Uterus (tissue), 2 donors: Measurements from ENCODE around the gene FMN1.

Source experiments
- CTCF ChIP-seq, 4 experiments: fragments of 200-600 bp in 2 of 4; fragments of 450-650 bp in 2 of 4; sonication (generic) in 2 of 4; IDR thresholded peaks; one replicate each; pipeline ENCODE4 v1.5.1; 2016 to 2019; ENCODE audit warnings: antibody characterized with exemption in 4 of 4, mild to moderate bottlenecking in 2 of 4, moderate library complexity in 1 of 4
- POLR2A ChIP-seq, 2 donors: fragments of 450-650 bp; IDR thresholded peaks; one replicate each; pipeline ENCODE4 v1.6.1; 2016; ENCODE audit warnings: antibody characterized with exemption in 2 of 2, mild to moderate bottlenecking in 1 of 2, moderate library complexity in 1 of 2

DNA sequence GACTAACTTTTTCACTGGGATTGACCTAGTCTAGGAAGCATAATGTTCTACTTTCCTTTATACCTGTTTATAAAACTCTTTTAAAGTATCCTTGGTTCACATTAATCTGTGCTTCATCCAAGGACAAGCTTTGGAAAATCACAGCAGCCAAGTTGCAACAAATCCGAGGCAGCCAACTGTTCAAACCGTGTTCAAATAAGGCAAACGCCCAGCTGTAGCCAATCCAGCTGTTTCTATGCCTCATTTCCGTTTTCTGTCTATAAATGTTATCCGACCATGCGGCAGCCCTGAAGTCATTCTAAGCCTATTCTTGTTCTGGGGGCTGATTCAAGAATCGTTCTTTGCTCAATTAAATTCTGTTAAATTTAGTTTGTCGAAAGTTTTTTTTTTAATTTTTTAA is 78.3 kb downstream of the FMN1 start:
- no peak for TF ChIP-seq CTCF (IDR thresholded peaks at IDR 0.05)
- no peak for TF ChIP-seq POLR2A (IDR thresholded peaks at IDR 0.05)
